ENCODE results near the gene NT5DC4. TPM values are rescaled to one million over a fixed set of nuclear protein-coding genes. Genes with fewer than 3 reads are reported as not detected.

NT5DC4 gene
- polyA plus RNA-seq, 1 of the 3 experiments (the other 2 are of a cell fraction): not detected

DNA sequence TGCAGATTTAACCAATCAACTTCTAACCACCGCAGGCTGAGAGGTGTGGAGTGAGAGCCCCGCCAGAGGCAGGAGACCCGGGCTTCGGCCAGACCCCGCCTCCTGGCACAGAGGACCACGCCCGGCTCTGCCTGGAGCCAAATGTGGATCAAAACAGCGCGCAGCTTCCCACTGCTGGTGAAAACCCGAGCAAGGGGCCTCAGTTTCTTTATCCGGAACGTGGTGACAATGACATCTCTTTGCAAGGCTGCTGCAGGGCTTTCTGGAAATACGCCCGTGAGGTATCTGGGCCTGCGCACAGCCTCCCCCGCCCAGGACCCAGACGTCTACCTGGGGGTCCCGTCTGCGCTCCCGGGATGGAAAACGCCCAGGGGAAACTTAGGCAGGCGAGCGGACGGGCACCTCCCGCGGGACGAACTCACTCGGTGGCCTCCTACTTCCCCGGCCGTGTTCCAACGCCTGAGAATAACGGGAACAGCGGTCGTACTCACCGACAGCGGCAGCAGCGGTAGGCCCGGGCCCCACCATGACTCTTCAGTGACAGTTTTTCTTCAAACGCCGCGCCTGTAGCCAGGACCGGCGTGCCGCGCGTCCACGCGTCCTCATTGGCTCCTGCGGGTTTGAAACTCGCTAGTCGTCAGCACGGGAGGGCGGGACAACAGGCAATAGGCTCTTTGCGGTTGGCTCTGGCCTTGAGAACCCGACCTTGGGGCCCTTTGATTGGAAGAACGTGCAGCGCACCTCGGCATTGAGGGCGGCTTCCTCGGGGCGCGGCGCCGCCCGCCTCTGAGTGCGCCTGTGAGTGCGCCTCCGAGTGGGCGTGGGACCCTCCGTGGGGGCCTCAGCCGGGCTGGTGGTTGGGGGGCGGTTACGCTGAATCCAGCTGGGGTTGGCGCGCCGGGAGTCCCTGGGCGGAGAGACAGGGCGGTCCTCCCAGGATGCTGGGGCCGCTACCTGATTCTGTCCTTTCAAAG, 43.5 kb downstream of the NT5DC4 start, which contains the start of gene CKAP2L:
Gene CKAP2L, minus strand, starts transcription at position 539 of the 974 bp plus-strand sequence. Its CDS starts 11 bp downstream, at position 528.
- H4K20me1 ChIP-seq (ENCODE audit: insufficient read depth): no peaks in the 10 kb centered on the region
- WGBS (ENCODE audit: low lambda C conversion rate): under 1% methylated on average over 41 of the region's 79 CpGs
- TF ChIP-seq EZH2phosphoT487 (IDR thresholded peaks at IDR 0.05; ENCODE audit: borderline replicate concordance, low read depth): no peak
- TF ChIP-seq ELF1 (IDR thresholded peaks at IDR 0.05): no peak
- peak; percentile 13; the same call in 1 of the 2 replicates for TF ChIP-seq POLR2AphosphoS5 (IDR thresholded peaks at IDR 0.05; ENCODE audit: low read depth, low read length)
- TF ChIP-seq, protein P1, sequence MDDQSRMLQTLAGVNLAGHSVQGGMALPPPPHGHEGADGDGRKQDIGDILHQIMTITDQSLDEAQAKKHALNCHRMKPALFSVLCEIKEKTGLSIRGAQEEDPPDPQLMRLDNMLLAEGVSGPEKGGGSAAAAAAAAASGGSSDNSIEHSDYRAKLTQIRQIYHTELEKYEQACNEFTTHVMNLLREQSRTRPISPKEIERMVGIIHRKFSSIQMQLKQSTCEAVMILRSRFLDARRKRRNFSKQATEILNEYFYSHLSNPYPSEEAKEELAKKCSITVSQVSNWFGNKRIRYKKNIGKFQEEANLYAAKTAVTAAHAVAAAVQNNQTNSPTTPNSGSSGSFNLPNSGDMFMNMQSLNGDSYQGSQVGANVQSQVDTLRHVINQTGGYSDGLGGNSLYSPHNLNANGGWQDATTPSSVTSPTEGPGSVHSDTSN (IDR thresholded peaks at IDR 0.05): no peak; the same call in 1 of the 2 replicates
- TF ChIP-seq FOXJ3 (CRISPR knock-in tag; IDR thresholded peaks at IDR 0.05): no peak
- TF ChIP-seq TEAD4 (IDR thresholded peaks at IDR 0.05; ENCODE audit: borderline replicate concordance, insufficient read depth): no peak
- no peak for TF ChIP-seq USF2 (IDR thresholded peaks at IDR 0.05; ENCODE audit: borderline replicate concordance, low read depth, low read length)
- no peak for TF ChIP-seq GATA2 (CRISPR knock-in tag; IDR thresholded peaks at IDR 0.05)
- TF ChIP-seq MAX (IDR thresholded peaks at IDR 0.05; ENCODE audit: low read depth): peak; percentile 93
- no peak for TF ChIP-seq SMC3 (IDR thresholded peaks at IDR 0.05; ENCODE audit: low read depth, low read length)
- TF ChIP-seq, protein P2, sequence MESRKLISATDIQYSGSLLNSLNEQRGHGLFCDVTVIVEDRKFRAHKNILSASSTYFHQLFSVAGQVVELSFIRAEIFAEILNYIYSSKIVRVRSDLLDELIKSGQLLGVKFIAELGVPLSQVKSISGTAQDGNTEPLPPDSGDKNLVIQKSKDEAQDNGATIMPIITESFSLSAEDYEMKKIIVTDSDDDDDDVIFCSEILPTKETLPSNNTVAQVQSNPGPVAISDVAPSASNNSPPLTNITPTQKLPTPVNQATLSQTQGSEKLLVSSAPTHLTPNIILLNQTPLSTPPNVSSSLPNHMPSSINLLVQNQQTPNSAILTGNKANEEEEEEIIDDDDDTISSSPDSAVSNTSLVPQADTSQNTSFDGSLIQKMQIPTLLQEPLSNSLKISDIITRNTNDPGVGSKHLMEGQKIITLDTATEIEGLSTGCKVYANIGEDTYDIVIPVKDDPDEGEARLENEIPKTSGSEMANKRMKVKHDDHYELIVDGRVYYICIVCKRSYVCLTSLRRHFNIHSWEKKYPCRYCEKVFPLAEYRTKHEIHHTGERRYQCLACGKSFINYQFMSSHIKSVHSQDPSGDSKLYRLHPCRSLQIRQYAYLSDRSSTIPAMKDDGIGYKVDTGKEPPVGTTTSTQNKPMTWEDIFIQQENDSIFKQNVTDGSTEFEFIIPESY (IDR thresholded peaks at IDR 0.05; ENCODE audit: borderline replicate concordance, low read depth): no peak
- no peak for TF ChIP-seq JUND (IDR thresholded peaks at IDR 0.05)
- TF ChIP-seq REST (IDR thresholded peaks at IDR 0.05; ENCODE audit: low read depth, low read length): no peak
- no peak for TF ChIP-seq RAD21 (IDR thresholded peaks at IDR 0.05; ENCODE audit: low read length)
- TF ChIP-seq RXRA (IDR thresholded peaks at IDR 0.05; ENCODE audit: borderline replicate concordance, low read depth): no peak
- TF ChIP-seq GABPA (IDR thresholded peaks at IDR 0.05; ENCODE audit: low read depth): no peak
- TF ChIP-seq NRF1 (IDR thresholded peaks at IDR 0.05; ENCODE audit: low read depth, low read length): no peak; the same call in 1 of the 2 replicates
- TF ChIP-seq YY1 (IDR thresholded peaks at IDR 0.05; ENCODE audit: low read depth): peak; percentile 72
- TF ChIP-seq IRF3 (IDR thresholded peaks at IDR 0.05; ENCODE audit: low read depth, low read length): peak; percentile 74
- TF ChIP-seq SIN3A (IDR thresholded peaks at IDR 0.05; ENCODE audit: borderline replicate concordance, low read depth, low read length): peak; percentile 100
- peak; percentile 100 for TF ChIP-seq FOXM1 (IDR thresholded peaks at IDR 0.05; ENCODE audit: low read depth)
- peak; percentile 93 for TF ChIP-seq CHD2 (IDR thresholded peaks at IDR 0.05; ENCODE audit: low read length, partially characterized antibody)
- no peak for TF ChIP-seq EP300 (IDR thresholded peaks at IDR 0.05; ENCODE audit: borderline replicate concordance in 1 of 2, low read depth in 1 of 2, low read length in 1 of 2)

More for the DNA sequence above, 43.5 kb downstream of the NT5DC4 start, which contains the start of gene CKAP2L:
- peak; percentile 95 for DNase-seq
- Histone ChIP-seq H3K79me2 (ENCODE audit: insufficient read depth) (peaks cover 48% of the 10 kb centered on the region), H3F3A (replicated peaks; ENCODE audit: insufficient read depth) (peaks cover 3% of the 10 kb centered on the region), H3K9me2 (no peaks in the 10 kb centered on the region), H3K4me3 (ENCODE audit: low read depth in 2 of 2, low read length in 1 of 2) (peak within 1 kb of the TSS; percentile 89 to 95), H3K27ac (ENCODE audit: low read depth in 2 of 2, low read length in 1 of 2) (peak within 1 kb of the TSS; percentile 53 to 56), H2AFZ (ENCODE audit: low read depth) (peak within 1 kb of the TSS; percentile 92), H3K36me3 (replicated peaks in 1 of 2; ENCODE audit: control insufficient read depth in 1 of 2, insufficient read depth in 2 of 2, low read length in 1 of 2) (peaks cover 10 to 20% of the 10 kb centered on the region in 2 experiments), H3K27me3 (ENCODE audit: insufficient read depth) (no peaks in the 10 kb centered on the region), H3K4me1 (ENCODE audit: control insufficient read depth in 1 of 2, insufficient read depth in 2 of 2, low read depth in 1 of 2, low read length in 1 of 2) (peaks cover 11 to 15% of the 10 kb centered on the region in 2 experiments; a peak in 3 of 4 replicates), H3K4me2 (peak within 1 kb of the TSS; percentile 77), H3K9me3 (no peaks in the 10 kb centered on the region), H3K9ac (peak within 1 kb of the TSS; percentile 80)
- POLR2A ChIA-PET: interaction anchor here (0.5 to 0.9 kb wide), 2 partner anchors 15 to 178 kb away, joined by 3 to 4 read pairs; no protein-coding TSS in a partner anchor
- CTCF ChIA-PET: interaction anchor here (6.9 kb wide), 1 partner anchor 15 kb away, joined by 40 read pairs; no protein-coding TSS in a partner anchor
